IPS DF 6.9 (cell line): ENCODE data around the gene TAS2R38.

ENCODE experiments used
- DNase-seq: peaks from one replicate; pipeline ENCODE4 v3.0.0-alpha.2; 2013; ENCODE audit warnings: low read depth, low spot score
- H3K27ac ChIP-seq: one replicate; pipeline ENCODE4 v1.5.1; 2013; ENCODE audit warnings: low read length, control low read depth
- H3K27me3 ChIP-seq: 2 replicates; pipeline ENCODE4 v1.6.1; 2013; ENCODE audit warnings: mild to moderate bottlenecking, low read length; ENCODE audit not compliant: control insufficient read depth, insufficient read depth
- H3K36me3 ChIP-seq: 2 replicates; pipeline ENCODE4 v1.6.1; 2013; ENCODE audit warnings: low read length; ENCODE audit not compliant: control insufficient read depth, insufficient read depth
- H3K4me1 ChIP-seq: 2 replicates; pipeline ENCODE4 v1.6.1; 2013; ENCODE audit warnings: low read length; ENCODE audit not compliant: control insufficient read depth, insufficient read depth
- H3K4me3 ChIP-seq: 2 replicates; pipeline ENCODE4 v1.5.1; 2013; ENCODE audit warnings: mild to moderate bottlenecking, low read length
- H3K9me3 ChIP-seq: 2 replicates; pipeline ENCODE4 v1.6.1; 2013; ENCODE audit warnings: low read length, inconsistent platforms; ENCODE audit not compliant: control insufficient read depth, insufficient read depth
- WGBS: extraction: QIAGEN DNeasy Blood & Tissue Kit; methylation state at CpG from one replicate; pipeline ENCODE4 v1.1.7; 2013; ENCODE audit warnings: mixed read lengths, missing lambda C conversion rate; ENCODE audit not compliant: insufficient read length, insufficient coverage; 5-methylcytosine and 5-hydroxymethylcytosine counted together

The TAS2R38 gene

DNA sequence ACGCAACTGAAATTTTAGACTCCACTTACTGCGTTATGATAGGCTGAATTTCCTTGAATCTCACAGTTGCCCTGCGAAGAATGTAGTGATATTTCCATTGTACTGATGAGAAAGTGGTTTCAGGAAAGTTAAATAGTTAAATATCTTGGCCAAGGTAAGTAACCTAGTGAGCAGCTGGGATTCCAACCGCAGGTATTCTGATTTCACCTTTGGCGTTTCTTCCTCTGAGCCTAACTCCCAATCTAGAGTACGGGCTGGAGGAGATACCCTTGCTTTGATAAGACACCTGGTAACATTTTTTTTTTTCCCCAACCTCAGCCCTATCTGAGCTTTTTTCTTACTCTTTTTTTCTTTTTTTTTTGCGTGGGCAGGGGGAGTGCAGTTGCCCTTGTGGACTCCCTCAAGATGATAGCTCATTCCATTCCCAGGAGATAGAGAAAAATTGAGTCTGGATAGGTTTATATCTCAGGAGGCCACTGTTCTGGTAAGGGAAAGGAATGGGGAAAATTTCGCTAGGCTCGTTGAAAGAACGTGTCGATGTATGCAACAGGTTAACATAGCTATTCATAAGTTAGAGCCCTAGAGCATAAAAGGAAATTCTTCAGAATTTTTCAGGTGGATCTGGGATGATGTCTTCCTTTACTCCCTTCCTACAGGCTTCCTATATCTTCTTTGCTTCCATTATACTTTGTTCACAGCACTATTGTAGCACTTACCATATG is 3.1 kb upstream of the TAS2R38 start:
- Histone ChIP-seq H3K36me3 (no peaks in the 10 kb centered on the region), H3K9me3 (no peaks in the 10 kb centered on the region), H3K4me1 (no peaks in the 10 kb centered on the region), H3K4me3 (no peak overlapping the region), H3K27ac (no peak overlapping the region), H3K27me3 (no peaks in the 10 kb centered on the region)
- no peak for DNase-seq
- WGBS, result no CpG with 5 or more reads among the region's 11 CpGs

DNA sequence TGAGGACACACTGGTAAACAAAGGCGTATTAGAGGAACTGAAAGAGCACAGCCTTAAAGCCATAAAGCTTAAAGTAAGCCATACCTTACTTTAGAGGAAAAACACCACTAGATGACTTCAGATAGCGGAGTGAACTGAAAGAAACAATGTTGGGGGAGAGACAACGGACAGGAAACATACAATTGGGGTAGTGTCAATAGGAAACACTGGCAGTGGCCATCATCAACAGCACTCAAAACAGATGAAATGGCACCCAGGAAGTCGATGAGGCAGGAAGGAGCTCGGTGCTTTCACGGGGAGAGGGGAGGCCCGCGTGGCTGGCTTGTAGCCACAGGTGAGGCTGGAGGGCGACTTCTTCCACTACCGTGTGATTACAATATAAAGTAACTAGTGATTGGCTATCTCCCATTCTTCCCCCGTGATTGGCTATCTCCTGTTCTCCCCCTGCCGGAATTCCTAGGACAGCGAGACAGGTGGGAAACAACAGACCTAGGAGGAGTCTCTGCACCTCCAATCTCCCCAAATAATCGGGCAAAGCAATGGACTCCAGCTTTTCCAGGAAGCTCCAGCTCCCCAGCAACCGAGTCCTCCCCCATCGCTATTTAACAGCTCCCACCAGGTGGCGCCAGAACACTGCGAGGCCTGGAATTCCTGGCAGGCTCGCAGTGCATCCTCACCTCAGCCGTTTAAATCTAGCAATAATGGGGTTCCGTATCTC is 2.4 kb upstream of the TAS2R38 start:
- no peaks in the 10 kb centered on the region for H3K36me3 ChIP-seq
- no CpG with 5 or more reads among the region's 21 CpGs for WGBS
- H3K4me1 ChIP-seq, result no peaks in the 10 kb centered on the region
- no peak overlapping the region for H3K27ac ChIP-seq
- no peak overlapping the region for H3K4me3 ChIP-seq
- no peaks in the 10 kb centered on the region for H3K27me3 ChIP-seq
- H3K9me3 ChIP-seq, result no peaks in the 10 kb centered on the region
- peak; percentile 68 for DNase-seq

DNA sequence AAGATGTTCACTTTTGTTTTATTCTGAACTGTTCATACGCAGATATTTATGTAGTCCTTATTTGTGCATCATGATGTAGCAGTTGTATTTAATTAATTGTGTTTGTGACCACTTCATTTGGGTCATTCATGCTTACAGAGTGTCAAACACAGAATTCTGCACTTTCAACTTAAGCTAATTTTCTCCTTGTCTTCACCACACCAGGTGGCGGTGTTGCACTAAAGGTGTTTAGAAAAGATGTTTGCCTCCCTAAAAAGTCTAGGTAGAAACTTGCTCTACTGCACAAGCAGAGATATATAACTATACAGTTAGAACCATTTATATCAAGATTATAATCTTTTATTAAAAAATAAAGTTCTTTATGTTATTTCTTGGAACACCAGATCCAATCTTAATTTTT is 1.3 kb upstream of the TAS2R38 start:
- Histone ChIP-seq H3K36me3 (no peaks in the 10 kb centered on the region), H3K27me3 (no peaks in the 10 kb centered on the region), H3K4me3 (no peak overlapping the region), H3K9me3 (no peaks in the 10 kb centered on the region), H3K27ac (no peak overlapping the region), H3K4me1 (no peaks in the 10 kb centered on the region)
- no peak for DNase-seq
- WGBS, result no CpG with 5 or more reads among the region's 2 CpGs

DNA sequence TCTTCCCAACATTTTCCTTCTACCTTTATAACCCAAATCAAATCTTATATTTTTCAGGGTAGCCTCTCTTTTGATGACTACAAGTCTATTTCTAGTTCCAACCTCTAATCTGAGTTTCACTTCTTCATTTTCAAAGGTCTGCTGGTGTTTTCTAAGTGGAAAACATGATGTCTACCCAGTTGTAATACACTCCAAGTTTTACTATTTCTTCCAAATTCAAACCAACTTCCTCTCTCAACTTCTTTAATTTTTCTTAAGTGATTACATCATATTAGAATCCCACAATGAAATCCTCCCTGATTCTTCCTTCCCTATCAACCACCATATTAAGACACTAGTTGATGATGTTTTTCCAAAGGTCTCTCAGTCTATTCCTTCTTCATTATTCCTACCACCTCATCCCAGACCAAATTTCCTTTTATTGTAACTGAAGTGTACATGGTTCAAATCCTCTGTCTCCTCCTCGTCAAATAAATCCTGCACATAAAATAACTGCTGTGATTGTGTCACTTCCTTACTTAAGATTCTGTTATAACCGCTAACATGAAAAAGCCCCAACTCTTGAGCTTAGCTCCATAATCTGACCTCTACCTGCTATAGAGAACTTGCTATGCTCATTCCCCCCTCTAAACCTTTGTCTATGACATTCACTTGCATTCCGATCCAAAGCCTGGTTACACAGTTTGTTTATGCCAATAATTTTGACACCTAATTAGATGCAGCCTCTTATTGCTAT is 12.7 kb downstream of the TAS2R38 start:
- Histone ChIP-seq H3K27ac (no peak overlapping the region), H3K27me3 (no peaks in the 10 kb centered on the region), H3K36me3 (no peaks in the 10 kb centered on the region), H3K4me3 (no peak overlapping the region), H3K9me3 (no peaks in the 10 kb centered on the region), H3K4me1 (no peaks in the 10 kb centered on the region)
- no CpG with 5 or more reads among the region's 3 CpGs for WGBS
- no peak for DNase-seq

DNA sequence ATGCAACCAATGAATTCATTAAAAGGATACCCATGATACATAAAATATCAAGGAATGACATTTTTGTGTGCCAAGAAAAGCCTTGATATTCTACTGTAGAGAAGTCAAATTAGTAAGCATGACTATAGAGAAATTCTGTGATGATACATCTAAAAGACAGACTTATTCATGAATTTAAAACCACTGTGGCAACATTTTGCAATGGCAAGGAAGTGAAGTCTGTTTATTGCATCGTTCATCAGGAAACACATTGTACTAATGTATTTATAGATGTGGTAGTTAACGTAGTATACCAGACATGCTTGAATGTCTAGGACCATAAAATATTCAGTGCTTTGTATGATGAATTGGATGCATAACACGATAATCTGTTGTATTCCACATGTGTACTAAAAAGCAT is 17.5 kb downstream of the TAS2R38 start:
- H3K27me3 ChIP-seq, result no peaks in the 10 kb centered on the region
- no CpG with 5 or more reads among the region's 3 CpGs for WGBS
- H3K36me3 ChIP-seq, result no peaks in the 10 kb centered on the region
- H3K27ac ChIP-seq, result no peak overlapping the region
- H3K4me1 ChIP-seq, result 0 out of 2 replicates have a peak, but pooled peaks cover 2% of the 10 kb centered on the region
- H3K9me3 ChIP-seq, result no peaks in the 10 kb centered on the region
- no peak for DNase-seq
- H3K4me3 ChIP-seq, result no peak overlapping the region

DNA sequence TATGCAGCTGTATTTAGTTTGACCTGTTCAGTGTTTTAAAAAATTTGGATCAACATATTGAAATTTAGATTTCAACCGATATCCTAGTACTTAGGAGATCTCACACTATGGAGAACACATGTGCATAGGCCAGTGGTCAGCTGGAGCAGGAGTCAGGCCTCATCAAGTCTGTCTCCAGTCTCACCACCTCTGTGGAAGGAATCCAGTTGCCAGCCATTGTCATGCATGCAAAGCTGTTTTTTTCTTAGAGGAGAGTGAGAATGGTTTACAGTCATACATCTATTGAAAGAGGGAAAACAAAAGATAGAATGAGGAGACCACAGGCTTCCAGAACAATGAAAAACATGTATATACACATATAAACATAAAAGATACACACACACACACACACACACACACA is 19.2 kb downstream of the TAS2R38 start:
- WGBS, result no CpG with 5 or more reads among the region's 1 CpG
- no peaks in the 10 kb centered on the region for H3K27me3 ChIP-seq
- H3K4me3 ChIP-seq, result no peak overlapping the region
- H3K9me3 ChIP-seq, result no peaks in the 10 kb centered on the region
- 0 out of 2 replicates have a peak, but pooled peaks cover 2% of the 10 kb centered on the region for H3K4me1 ChIP-seq
- no peak overlapping the region for H3K27ac ChIP-seq
- H3K36me3 ChIP-seq, result no peaks in the 10 kb centered on the region
- DNase-seq, result no peak

DNA sequence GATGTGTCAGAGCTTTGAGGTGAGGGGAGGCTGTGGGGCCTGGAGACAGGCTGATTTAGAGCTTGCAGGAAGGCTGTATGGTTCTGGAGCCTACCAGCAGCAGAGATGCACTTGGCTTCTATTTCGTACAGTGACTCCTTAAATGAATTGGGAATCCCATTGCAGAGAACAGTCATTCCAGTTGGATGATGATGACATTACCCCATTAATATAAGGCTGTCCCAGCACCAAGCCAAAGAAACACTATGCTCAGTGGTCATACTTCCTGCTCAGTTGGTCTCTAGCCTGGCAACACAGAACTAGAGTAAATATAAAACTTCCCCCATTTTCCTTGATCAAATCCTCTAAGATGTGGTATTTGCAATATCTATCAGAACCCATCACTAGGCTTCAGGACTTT is 21.1 kb downstream of the TAS2R38 start:
- Histone ChIP-seq H3K36me3 (no peaks in the 10 kb centered on the region), H3K4me1 (0 out of 2 replicates have a peak, but pooled peaks cover 2% of the 10 kb centered on the region), H3K4me3 (no peak overlapping the region), H3K27me3 (no peaks in the 10 kb centered on the region), H3K9me3 (no peaks in the 10 kb centered on the region), H3K27ac (no peak overlapping the region)
- no peak for DNase-seq
- WGBS, result no CpG with 5 or more reads among the region's 1 CpG

DNA sequence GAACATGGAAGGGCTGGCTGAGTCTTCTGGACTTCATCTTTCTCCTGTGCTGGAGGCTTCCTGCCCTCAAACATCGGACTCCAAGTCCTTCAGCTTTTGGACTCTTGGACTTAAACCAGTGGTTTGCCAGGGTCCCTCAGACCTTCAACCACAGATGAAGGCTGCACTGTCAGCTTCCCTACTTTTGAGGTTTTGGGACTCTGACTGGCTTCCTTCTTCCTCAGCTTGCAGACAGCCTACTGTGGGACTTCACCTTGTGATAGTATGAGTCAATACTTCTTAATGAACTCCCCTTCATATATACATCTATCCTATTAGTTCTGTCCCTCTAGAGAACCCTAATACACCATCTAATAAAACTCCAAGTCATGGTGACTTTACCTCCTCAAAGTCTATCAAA is 22.8 kb downstream of the TAS2R38 start:
- Histone ChIP-seq H3K36me3 (no peaks in the 10 kb centered on the region), H3K9me3 (no peaks in the 10 kb centered on the region), H3K27me3 (no peaks in the 10 kb centered on the region), H3K4me3 (no peak overlapping the region), H3K4me1 (0 out of 2 replicates have a peak, but pooled peaks cover 2% of the 10 kb centered on the region), H3K27ac (no peak overlapping the region)
- DNase-seq, result no peak
- WGBS, result no CpG with 5 or more reads among the region's 1 CpG

DNA sequence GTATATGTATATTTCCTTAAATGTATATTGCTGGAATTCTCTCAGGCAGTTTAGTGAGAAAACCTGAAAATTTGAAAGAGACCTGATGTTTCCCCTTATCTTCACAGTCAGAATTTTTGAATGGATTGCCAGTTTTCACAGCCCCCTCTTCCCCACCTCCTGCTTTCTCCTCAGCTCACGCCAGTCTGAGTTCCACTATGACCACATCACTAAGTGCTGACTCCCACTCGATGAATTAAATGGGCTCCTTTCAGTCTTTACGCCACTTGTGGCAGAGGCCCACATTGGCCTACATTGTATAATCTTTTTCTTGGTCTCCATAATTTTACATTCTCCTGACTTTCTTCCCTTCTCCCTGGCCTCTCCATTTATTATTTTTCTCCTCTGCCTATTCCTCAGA is 23.7 kb downstream of the TAS2R38 start:
- no peak overlapping the region for H3K27ac ChIP-seq
- no peak overlapping the region for H3K4me3 ChIP-seq
- WGBS, result no CpG with 5 or more reads among the region's 3 CpGs
- DNase-seq, result no peak
- H3K27me3 ChIP-seq, result no peaks in the 10 kb centered on the region
- no peaks in the 10 kb centered on the region for H3K36me3 ChIP-seq
- 0 out of 2 replicates have a peak, but pooled peaks cover 2% of the 10 kb centered on the region for H3K4me1 ChIP-seq
- no peaks in the 10 kb centered on the region for H3K9me3 ChIP-seq

DNA sequence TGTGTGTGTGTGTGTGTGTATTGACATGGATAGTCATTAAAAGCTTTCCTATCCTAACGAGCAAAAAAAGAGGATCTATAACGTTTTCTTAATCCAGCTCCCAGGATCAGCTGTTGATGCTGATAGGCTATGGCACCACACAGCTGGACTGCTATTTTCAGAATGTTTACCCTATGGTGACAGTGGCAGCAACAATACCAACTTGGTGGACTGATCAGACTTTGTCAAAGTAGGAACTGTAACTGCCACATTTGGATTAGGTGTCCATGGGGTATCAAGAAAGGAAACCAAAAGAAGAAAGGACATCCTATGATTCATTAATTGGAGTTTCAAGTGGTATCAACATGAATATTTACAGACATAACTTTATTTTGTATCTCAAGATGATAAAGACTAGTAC is 24.1 kb downstream of the TAS2R38 start:
- Histone ChIP-seq H3K4me1 (no peaks in the 10 kb centered on the region), H3K4me3 (no peak overlapping the region), H3K27ac (no peak overlapping the region), H3K9me3 (no peaks in the 10 kb centered on the region), H3K36me3 (no peaks in the 10 kb centered on the region), H3K27me3 (no peaks in the 10 kb centered on the region)
- WGBS, result no CpG with 5 or more reads among the region's 2 CpGs
- DNase-seq, result no peak
